ENCODE measurements around the gene ADARB2. TPM values are rescaled to one million over a fixed set of nuclear protein-coding genes. Genes with fewer than 3 reads are reported as not detected.

Gene ADARB2
- total RNA-seq, 1 donor from 2014 or later = not detected

DNA sequence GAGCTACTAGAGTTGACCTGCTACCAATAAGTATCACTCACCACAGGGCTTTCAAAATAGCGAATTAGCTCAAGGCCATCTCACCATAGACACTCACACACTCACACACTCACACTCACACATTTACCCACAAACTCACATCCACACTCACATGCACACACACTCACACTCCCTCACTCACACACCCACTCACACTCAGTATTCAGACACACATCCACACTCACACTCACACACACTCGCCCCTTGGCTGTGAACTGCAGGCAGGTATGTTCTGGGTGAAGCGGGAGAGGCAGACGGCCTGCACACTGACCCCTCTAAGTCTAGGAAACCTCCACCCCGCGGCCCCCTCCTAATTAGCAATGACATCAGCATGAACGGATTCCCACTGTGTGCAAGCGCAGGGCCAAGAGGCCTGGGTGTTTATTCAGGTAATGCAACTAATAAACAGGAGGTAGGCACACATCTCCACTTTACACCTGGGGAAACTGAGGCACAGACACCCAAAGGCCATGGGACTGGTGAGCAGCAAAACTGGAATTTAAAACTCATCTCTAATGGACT, 94.6 kb downstream of the ADARB2 start:
- no peaks in the 10 kb centered on the region for H3K36me3 ChIP-seq
- no peaks in the 10 kb centered on the region for H3K27me3 ChIP-seq
- DNase-seq (ENCODE audit: low spot score in 2 of 2) = no peak
- no peaks in the 10 kb centered on the region for H3K9me3 ChIP-seq
- intact Hi-C loops (cut with DNase I) = no loop called here
- no peak overlapping the region for H3K4me3 ChIP-seq
- H3K4me1 ChIP-seq = no peaks in the 10 kb centered on the region
- H3K27ac ChIP-seq = no peak overlapping the region
- TF ChIP-seq, protein P1, sequence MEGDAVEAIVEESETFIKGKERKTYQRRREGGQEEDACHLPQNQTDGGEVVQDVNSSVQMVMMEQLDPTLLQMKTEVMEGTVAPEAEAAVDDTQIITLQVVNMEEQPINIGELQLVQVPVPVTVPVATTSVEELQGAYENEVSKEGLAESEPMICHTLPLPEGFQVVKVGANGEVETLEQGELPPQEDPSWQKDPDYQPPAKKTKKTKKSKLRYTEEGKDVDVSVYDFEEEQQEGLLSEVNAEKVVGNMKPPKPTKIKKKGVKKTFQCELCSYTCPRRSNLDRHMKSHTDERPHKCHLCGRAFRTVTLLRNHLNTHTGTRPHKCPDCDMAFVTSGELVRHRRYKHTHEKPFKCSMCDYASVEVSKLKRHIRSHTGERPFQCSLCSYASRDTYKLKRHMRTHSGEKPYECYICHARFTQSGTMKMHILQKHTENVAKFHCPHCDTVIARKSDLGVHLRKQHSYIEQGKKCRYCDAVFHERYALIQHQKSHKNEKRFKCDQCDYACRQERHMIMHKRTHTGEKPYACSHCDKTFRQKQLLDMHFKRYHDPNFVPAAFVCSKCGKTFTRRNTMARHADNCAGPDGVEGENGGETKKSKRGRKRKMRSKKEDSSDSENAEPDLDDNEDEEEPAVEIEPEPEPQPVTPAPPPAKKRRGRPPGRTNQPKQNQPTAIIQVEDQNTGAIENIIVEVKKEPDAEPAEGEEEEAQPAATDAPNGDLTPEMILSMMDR (IDR thresholded peaks at IDR 0.05) = no peak

DNA sequence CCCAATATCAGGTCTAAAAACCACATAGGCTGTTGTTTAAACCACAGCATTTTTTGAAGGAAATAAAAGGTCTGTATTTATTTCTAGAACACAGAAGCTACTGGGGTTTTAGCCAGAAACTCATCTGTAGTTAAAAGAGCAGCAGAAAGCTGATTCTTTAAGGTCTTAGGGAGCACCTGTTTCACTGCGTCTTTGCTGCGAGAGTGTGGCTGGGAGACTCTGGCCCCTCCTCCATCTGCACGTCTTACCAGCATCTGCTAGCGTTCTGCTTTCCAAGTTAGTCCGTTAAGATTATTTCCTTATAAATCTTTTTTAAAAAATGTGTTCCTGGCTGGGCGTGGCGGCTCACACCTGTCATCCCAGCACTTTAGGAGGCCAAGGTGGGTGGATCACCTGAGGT, 95.9 kb downstream of the ADARB2 start:
- intact Hi-C loops (cut with DNase I) = no loop called here
- no peaks in the 10 kb centered on the region for H3K4me1 ChIP-seq
- H3K4me3 ChIP-seq = no peak overlapping the region
- TF ChIP-seq, protein P1 (IDR thresholded peaks at IDR 0.05) = no peak
- DNase-seq (ENCODE audit: low spot score in 2 of 2) = no peak
- no peaks in the 10 kb centered on the region for H3K9me3 ChIP-seq
- no peaks in the 10 kb centered on the region for H3K36me3 ChIP-seq
- H3K27ac ChIP-seq = no peak overlapping the region
- H3K27me3 ChIP-seq = no peaks in the 10 kb centered on the region

DNA sequence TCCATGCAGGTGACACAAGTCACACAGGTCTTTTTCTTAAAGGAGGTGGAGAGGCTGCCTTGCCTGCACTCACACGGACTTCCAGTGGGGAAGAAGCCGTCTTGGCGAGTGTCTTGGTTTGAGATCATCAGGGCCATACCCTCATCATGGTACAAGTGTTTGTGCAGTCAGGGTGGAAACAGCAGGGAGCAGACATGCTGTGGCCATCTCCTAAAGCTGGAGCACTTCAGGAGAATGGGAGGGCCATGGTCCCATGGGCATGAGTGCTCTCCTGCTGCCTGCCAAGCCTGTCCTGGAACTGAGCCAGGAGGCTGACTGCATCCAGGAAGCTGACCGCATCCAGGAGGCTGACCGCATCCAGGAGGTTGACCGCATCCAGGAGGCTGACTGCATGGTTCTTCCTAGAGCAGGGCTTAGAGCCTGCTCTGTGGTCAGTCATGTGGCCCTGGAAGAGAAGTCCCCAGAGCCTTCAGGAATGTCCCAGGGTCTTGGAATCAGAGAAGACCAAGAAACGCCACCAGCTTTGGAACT, 98.4 kb downstream of the ADARB2 start:
- no peak overlapping the region for H3K4me3 ChIP-seq
- DNase-seq (ENCODE audit: low spot score in 2 of 2) = no peak
- TF ChIP-seq, protein P1 (IDR thresholded peaks at IDR 0.05) = no peak

DNA sequence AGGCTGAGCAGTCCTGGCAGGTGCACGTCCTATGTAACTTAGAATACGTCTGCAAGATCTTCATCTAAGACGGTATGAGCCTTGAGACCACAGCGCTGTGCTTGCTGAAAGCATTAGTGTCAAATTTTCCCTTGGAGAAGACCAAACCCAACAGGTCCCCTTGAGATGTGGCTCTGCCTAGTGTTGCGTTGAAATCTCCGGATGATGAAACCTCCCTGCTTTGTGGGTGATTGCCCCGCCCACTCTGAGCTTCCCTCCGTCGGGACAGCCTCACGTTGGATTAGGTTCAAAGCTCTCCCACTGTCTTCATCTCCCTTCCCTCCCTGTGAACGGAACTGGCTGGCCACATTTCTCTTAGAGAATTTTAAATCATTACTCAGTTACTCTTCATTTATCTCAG, 102.0 kb downstream of the ADARB2 start:
- no peaks in the 10 kb centered on the region for H3K27me3 ChIP-seq

More for the DNA sequence above, 98.4 kb downstream of the ADARB2 start:
- H3K27ac ChIP-seq = no peak overlapping the region
- H3K4me1 ChIP-seq = no peaks in the 10 kb centered on the region
- no peaks in the 10 kb centered on the region for H3K9me3 ChIP-seq
- H3K36me3 ChIP-seq = no peaks in the 10 kb centered on the region
- no peaks in the 10 kb centered on the region for H3K27me3 ChIP-seq
- intact Hi-C loops (cut with DNase I) = no loop called here

DNA sequence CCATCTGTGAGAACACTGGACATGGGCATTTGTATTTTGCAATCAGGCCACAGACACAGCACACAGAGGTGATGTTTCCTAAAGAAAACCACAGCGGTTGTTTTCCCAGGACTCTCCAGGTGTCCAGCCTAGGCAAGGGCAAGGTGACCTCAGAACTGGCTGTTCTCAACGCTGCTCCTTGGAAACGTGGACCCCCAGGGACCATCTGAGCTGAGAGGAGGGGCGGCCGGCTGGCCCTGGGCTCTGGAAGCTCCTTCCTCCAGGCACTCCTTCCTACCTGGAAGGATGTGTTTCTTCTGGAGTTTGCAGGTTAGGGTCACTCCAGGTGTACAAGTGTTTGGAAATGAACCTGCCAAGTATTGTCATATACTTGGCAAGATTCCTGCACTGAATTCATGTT, 103.1 kb downstream of the ADARB2 start:
- no peak overlapping the region for H3K27ac ChIP-seq
- no peaks in the 10 kb centered on the region for H3K4me1 ChIP-seq
- H3K36me3 ChIP-seq = no peaks in the 10 kb centered on the region
- no peaks in the 10 kb centered on the region for H3K27me3 ChIP-seq
- no peaks in the 10 kb centered on the region for H3K9me3 ChIP-seq
- no peak for DNase-seq (ENCODE audit: low spot score in 2 of 2)
- TF ChIP-seq, protein P1 (IDR thresholded peaks at IDR 0.05) = no peak
- no peak overlapping the region for H3K4me3 ChIP-seq
- intact Hi-C loops (cut with DNase I) = no loop called here

More for the DNA sequence above, 102.0 kb downstream of the ADARB2 start:
- no peaks in the 10 kb centered on the region for H3K4me1 ChIP-seq
- intact Hi-C loops (cut with DNase I) = no loop called here
- H3K36me3 ChIP-seq = no peaks in the 10 kb centered on the region
- TF ChIP-seq, protein P1 (IDR thresholded peaks at IDR 0.05) = no peak
- no peaks in the 10 kb centered on the region for H3K9me3 ChIP-seq
- DNase-seq (ENCODE audit: low spot score in 2 of 2) = no peak
- H3K4me3 ChIP-seq = no peak overlapping the region
- no peak overlapping the region for H3K27ac ChIP-seq

Data from ascending aorta (tissue), 2 donors.